ENCODE data around the gene TMEM80. TPM values are rescaled to one million over a fixed set of nuclear protein-coding genes. Genes with fewer than 3 reads are reported as not detected.

Gene TMEM80
- total and polyA plus RNA-seq, 2 of the 8 experiments (the other 6 are each of a cell fraction or from before 2014, with no cell fraction given), result 8.0 to 16.3 TPM

DNA sequence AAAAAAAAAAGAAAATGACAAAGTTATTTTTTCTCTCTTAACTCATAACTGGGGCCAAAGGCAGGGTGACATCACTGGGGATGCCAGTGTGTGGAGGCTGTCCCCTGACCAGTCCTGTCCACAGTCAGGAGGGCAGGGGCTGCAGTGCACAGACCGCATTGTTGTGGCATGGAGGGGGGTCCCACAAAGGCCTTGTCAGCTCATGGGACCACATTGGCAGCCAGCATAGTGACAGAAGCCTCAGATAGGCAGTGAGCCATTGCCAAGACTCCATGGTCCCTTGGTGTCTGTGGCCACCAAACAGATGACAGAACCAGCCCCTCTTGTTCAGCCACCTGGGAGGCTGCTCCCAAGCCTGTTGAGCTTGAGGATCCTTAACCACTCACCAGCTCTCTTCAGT, 4.1 kb downstream of the TMEM80 start:
- Histone ChIP-seq H3K14ac (ENCODE audit: insufficient read length) (no peak overlapping the region), H3K23me2 (ENCODE audit: low read depth, low read length) (peaks cover 2% of the 10 kb centered on the region; the same call in 1 of the 2 replicates), H3K9me3 (ENCODE audit: insufficient read depth in 2 of 2, low read depth in 1 of 2, low read length in 1 of 2) (no peaks in the 10 kb centered on the region), H3K27ac (ENCODE audit: low read depth, low read length) (no peak overlapping the region), H3K4me1 (replicated peaks in 1 of 4; ENCODE audit: control insufficient read depth in 3 of 4, insufficient read depth in 4 of 4, low read length in 3 of 4) (peaks cover 0 to 10% (median 6%) of the 10 kb centered on the region in 4 experiments; a peak in 6 of 7 replicates), H3K27me3 (replicated peaks in 1 of 4; ENCODE audit: control insufficient read depth in 3 of 4, extremely low read depth in 1 of 4, insufficient read depth in 3 of 4, low read length in 3 of 4) (no peaks in the 10 kb centered on the region), H2AFZ (ENCODE audit: low read length) (no peak overlapping the region), H3K56ac (replicated peaks; ENCODE audit: insufficient read length, low read depth, low read length) (no peak overlapping the region), H3K4me2 (ENCODE audit: insufficient read depth in 1 of 2, low read depth in 2 of 2, low read length in 2 of 2) (no peak overlapping the region), H3K4ac (replicated peaks; ENCODE audit: insufficient read length, low read depth, low read length) (no peak overlapping the region), H2BK120ac (replicated peaks; ENCODE audit: low read depth, low read length) (no peak overlapping the region), H3K36me3 (ENCODE audit: control insufficient read depth in 2 of 4, insufficient read depth in 4 of 4, low read length in 3 of 4) (no peaks in the 10 kb centered on the region), H3K23ac (ENCODE audit: insufficient read length) (no peak overlapping the region), H3K18ac (ENCODE audit: extremely low read depth, low read length) (no peak overlapping the region), H2AK5ac (ENCODE audit: low read depth, low read length) (no peak overlapping the region), H4K8ac (ENCODE audit: extremely low read depth, insufficient read depth, low read length) (peak overlapping the region; percentile 57; the same call in 1 of the 2 replicates), H3K4me3 (ENCODE audit: extremely low read depth in 1 of 4, insufficient read depth in 2 of 4, low read depth in 3 of 4, low read length in 4 of 4) (no peak overlapping the region), H3K79me1 (ENCODE audit: low read depth, low read length) (no peaks in the 10 kb centered on the region), H4K20me1 (replicated peaks in 1 of 2; ENCODE audit: control insufficient read depth in 1 of 2, insufficient read depth in 2 of 2, low read length in 2 of 2) (peaks cover 0 to 4% of the 10 kb centered on the region in 2 experiments), H2BK15ac (ENCODE audit: low read length) (no peak overlapping the region), H4K5ac (ENCODE audit: insufficient read length, low read depth, low read length) (no peak overlapping the region), H2BK20ac (ENCODE audit: low read length) (no peak overlapping the region), H3K9ac (replicated peaks in 1 of 4; ENCODE audit: extremely low read depth in 1 of 4, low read depth in 3 of 4, low read length in 3 of 4) (no peak overlapping the region; a peak in 1 of 7 replicates), H2BK5ac (ENCODE audit: low read depth, low read length) (no peak overlapping the region), H2BK12ac (ENCODE audit: low read depth, low read length) (no peak overlapping the region), H3K79me2 (ENCODE audit: control insufficient read depth in 1 of 2, insufficient read depth in 2 of 2, low read length in 2 of 2) (no peaks in the 10 kb centered on the region), H4K91ac (replicated peaks; ENCODE audit: insufficient read length, low read length) (no peak overlapping the region)
- POLR2A ChIA-PET (ENCODE audit: partially characterized antibody), result interaction anchor here (0.6 to 2.0 kb wide), 3 partner anchors 26 to 53 kb away, joined by 3 to 6 read pairs (median 4); no protein-coding TSS in a partner anchor
- FAIRE-seq, result no peak
- WGBS, 2 experiments (ENCODE audit: extremely low coverage in 1 of 2, insufficient coverage in 1 of 2, insufficient read length in 1 of 2, insufficient replicate concordance in 2 of 2, low coverage in 1 of 2, low lambda C conversion rate in 2 of 2, missing lambda C conversion rate in 1 of 2), result 94% methylated on average over 1 of the region's 1 CpG; no CpG with 5 or more reads in 1 of the 2 experiments
- CTCF ChIA-PET (ENCODE audit: partially characterized antibody), result interaction anchor here (0.6 to 1.7 kb wide), 5 partner anchors 19 to 63 kb away, joined by 3 to 4 read pairs (median 3); no protein-coding TSS in a partner anchor
- no peak for DNase-seq (ENCODE audit: low read depth in 1 of 2, low spot score in 2 of 2)
- TF ChIP-seq RFX5 (IDR thresholded peaks at IDR 0.05; ENCODE audit: borderline replicate concordance, low read depth, low read length) (no peak), CTBP2 (IDR thresholded peaks at IDR 0.05; ENCODE audit: borderline replicate concordance, insufficient read depth, insufficient read length, low read length) (no peak), POLR2A (IDR thresholded peaks at IDR 0.05; ENCODE audit: control extremely low read depth in 1 of 2, low read depth in 2 of 2, low read length in 2 of 2) (no peak), RAD21 (IDR thresholded peaks at IDR 0.05 in 1 of 2, conservative IDR thresholded peaks at IDR 0.05 in 1 of 2; ENCODE audit: low read depth in 2 of 2, low read length in 2 of 2) (no peak), SP1 (IDR thresholded peaks at IDR 0.05; ENCODE audit: low read depth, low read length) (no peak), YY1 (IDR thresholded peaks at IDR 0.05; ENCODE audit: low read depth, low read length) (no peak), KDM5A (IDR thresholded peaks at IDR 0.05; ENCODE audit: low read length) (no peak), TEAD4 (IDR thresholded peaks at IDR 0.05; ENCODE audit: low read depth, low read length) (no peak), POU5F1 (IDR thresholded peaks at IDR 0.05; ENCODE audit: low read depth, low read length) (no peak), SAP30 (IDR thresholded peaks at IDR 0.05; ENCODE audit: insufficient read depth, insufficient replicate concordance, low read length) (no peak), BRCA1 (IDR thresholded peaks at IDR 0.05; ENCODE audit: low read depth, low read length) (no peak)
- TF ChIP-seq, protein P1, sequence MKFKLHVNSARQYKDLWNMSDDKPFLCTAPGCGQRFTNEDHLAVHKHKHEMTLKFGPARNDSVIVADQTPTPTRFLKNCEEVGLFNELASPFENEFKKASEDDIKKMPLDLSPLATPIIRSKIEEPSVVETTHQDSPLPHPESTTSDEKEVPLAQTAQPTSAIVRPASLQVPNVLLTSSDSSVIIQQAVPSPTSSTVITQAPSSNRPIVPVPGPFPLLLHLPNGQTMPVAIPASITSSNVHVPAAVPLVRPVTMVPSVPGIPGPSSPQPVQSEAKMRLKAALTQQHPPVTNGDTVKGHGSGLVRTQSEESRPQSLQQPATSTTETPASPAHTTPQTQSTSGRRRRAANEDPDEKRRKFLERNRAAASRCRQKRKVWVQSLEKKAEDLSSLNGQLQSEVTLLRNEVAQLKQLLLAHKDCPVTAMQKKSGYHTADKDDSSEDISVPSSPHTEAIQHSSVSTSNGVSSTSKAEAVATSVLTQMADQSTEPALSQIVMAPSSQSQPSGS (IDR thresholded peaks at IDR 0.05; ENCODE audit: low read length), result no peak
